B cell (primary cell): ENCODE measurements around the gene TET2. TPM values are rescaled to one million over a fixed set of nuclear protein-coding genes. Genes with fewer than 3 reads are reported as not detected.

Experiments
- ATAC-seq: fragments of 200-7000 bp; cut with Tn5 transposase; one replicate; pipeline ENCODE4 v1.10.0; 2021; ENCODE audit warnings: low read depth, mild to moderate bottlenecking, moderate number of reproducible peaks, moderate library complexity
- CTCF ChIA-PET: fragments of 350-600 bp; sonication (Branson Sonifier 250); formaldehyde crosslinking; loops from one replicate; lab custom pipeline; 2021; ENCODE audit warnings: antibody characterized with exemption, inconsistent platforms; lab: Charles Lee
- POLR2A ChIA-PET: fragments of 350-600 bp; sonication (Branson Sonifier 250); formaldehyde crosslinking; loops from one replicate; lab custom pipeline; 2021; ENCODE audit warnings: antibody characterized with exemption; lab: Charles Lee
- DNase-seq: peaks from one replicate; pipeline ENCODE4 v3.0.0; 2013
- H2AFZ ChIP-seq: 2 replicates; pipeline ENCODE4 v1.6.1; 2012; ENCODE audit warnings: mild to moderate bottlenecking, low read depth, low read length; ENCODE audit not compliant: insufficient read depth, poor library complexity, severe bottlenecking
- H3K27ac ChIP-seq, 2 donors: 1 replicate in 1 of 2; 2 replicates in 1 of 2; pipeline ENCODE4 v1.5.1; 2012 to 2013; ENCODE audit warnings: low read length in 2 of 2, mild to moderate bottlenecking in 2 of 2, moderate library complexity in 1 of 2
- H3K27me3 ChIP-seq, 4 experiments: fragments of 200-600 bp in 1 of 4; sonication (generic) in 1 of 4; replicated peaks in 1 of 4; 1 replicate in 2 of 4; 2 replicates in 2 of 4; pipeline versions ENCODE4 v1.6.1 to v1.7.0; 2013 to 2016; ENCODE audit warnings: low read length in 3 of 4, mild to moderate bottlenecking in 2 of 4, mixed read lengths in 1 of 4, moderate library complexity in 1 of 4; ENCODE audit not compliant: insufficient read depth in 4 of 4, control insufficient read depth in 3 of 4; ENCODE audit errors: control extremely low read depth in 1 of 4
- H3K36me3 ChIP-seq, 2 experiments: replicated peaks in 1 of 2; 1 replicate in 1 of 2; 2 replicates in 1 of 2; pipeline versions ENCODE4 v1.6.1 to v1.7.1; 2013; ENCODE audit warnings: low read length in 1 of 2; ENCODE audit not compliant: insufficient read depth in 2 of 2, control insufficient read depth in 1 of 2; ENCODE audit errors: control extremely low read depth in 1 of 2, extremely low read depth in 1 of 2
- H3K4me1 ChIP-seq, 2 donors: fragments of 200-600 bp in 1 of 2; sonication (generic) in 1 of 2; 1 replicate in 1 of 2; 2 replicates in 1 of 2; pipeline versions ENCODE4 v1.5.1 to v1.6.1; 2013 to 2017; ENCODE audit warnings: low read length in 2 of 2; ENCODE audit not compliant: control insufficient read depth in 2 of 2, insufficient read depth in 2 of 2
- H3K4me2 ChIP-seq: replicated peaks from 2 replicates; pipeline ENCODE3; 2012; ENCODE audit warnings: mild to moderate bottlenecking, low read depth, low read length; ENCODE audit not compliant: poor library complexity, severe bottlenecking
- H3K4me3 ChIP-seq, 5 experiments: fragments of 200-600 bp in 1 of 5; sonication (generic) in 1 of 5; 1 replicate in 3 of 5; 2 replicates in 2 of 5; pipeline versions ENCODE4 v1.5.1 to v1.7.0; 2011 to 2016; ENCODE audit warnings: low read length in 4 of 5, mild to moderate bottlenecking in 4 of 5, low read depth in 2 of 5, control low read depth in 1 of 5, moderate library complexity in 1 of 5; ENCODE audit not compliant: insufficient read depth in 1 of 5; ENCODE audit errors: control extremely low read depth in 1 of 5, extremely low read depth in 1 of 5
- H3K79me2 ChIP-seq: fragments of 200-600 bp; sonication (generic); one replicate; pipeline ENCODE4 v1.6.0; 2016; ENCODE audit warnings: low read length; ENCODE audit not compliant: control insufficient read depth, insufficient read depth
- H3K9ac ChIP-seq: fragments of 200-600 bp; sonication (generic); 2 replicates; pipeline ENCODE4 v1.6.1; 2017; ENCODE audit warnings: mild to moderate bottlenecking, low read length, moderate library complexity
- H3K9me3 ChIP-seq, 3 donors: one replicate each; pipeline versions ENCODE4 v1.6.1 to v1.7.1; 2013; ENCODE audit warnings: low read length in 2 of 3; ENCODE audit not compliant: control insufficient read depth in 2 of 3, insufficient read depth in 1 of 3; ENCODE audit errors: control extremely low read depth in 1 of 3
- H4K20me1 ChIP-seq: 2 replicates; pipeline ENCODE4 v1.6.0; 2012; ENCODE audit warnings: mild to moderate bottlenecking, low read length; ENCODE audit not compliant: insufficient read depth, control insufficient read depth, poor library complexity, severe bottlenecking
- H3K27ac Mint-ChIP-seq: one replicate; pipeline ENCODE4 v1.8.0; 2021; ENCODE audit warnings: mixed read lengths
- H3K27me3 Mint-ChIP-seq: one replicate; pipeline ENCODE4 v1.8.0; 2021; ENCODE audit warnings: mixed read lengths
- H3K4me1 Mint-ChIP-seq: one replicate; pipeline ENCODE4 v1.8.0; 2021; ENCODE audit warnings: mixed read lengths
- H3K4me3 Mint-ChIP-seq: one replicate; pipeline ENCODE4 v1.8.0; 2021; ENCODE audit warnings: mixed read lengths
- H3K9me3 Mint-ChIP-seq: one replicate; pipeline ENCODE4 v1.8.0; 2022; ENCODE audit warnings: mixed read lengths; ENCODE audit not compliant: insufficient read depth
- CTCF ChIP-seq: fragments of 200-600 bp; IDR thresholded peaks from one replicate; pipeline ENCODE4 v1.8.0; 2022; ENCODE audit warnings: antibody characterized with exemption, mild to moderate bottlenecking
- EZH2 ChIP-seq: IDR thresholded peaks from 2 replicates; pipeline ENCODE4 v1.6.1; 2012; ENCODE audit warnings: borderline replicate concordance, low read depth, mild to moderate bottlenecking, moderate library complexity, low read length; ENCODE audit not compliant: insufficient read depth, poor library complexity, severe bottlenecking
- WGBS: methylation state at CpG from one replicate; pipeline ENCODE4 v1.1.5; 2013; ENCODE audit warnings: missing lambda C conversion rate; ENCODE audit not compliant: insufficient coverage; 5-methylcytosine and 5-hydroxymethylcytosine counted together
- intact Hi-C: fragments of 100-400 bp; cut with micrococcal nuclease; formaldehyde crosslinking; loops from one replicate; pipeline ENCODE4 v1.10.0; 2022
- polyA plus RNA-seq: library from polyadenylated mRNA; depleted of rRNA; stranded (reverse); fragments of >200 nt; gene quantifications from 2 replicates; pipeline ENCODE4 v1.2.3, GENCODE V29; 2012
- total RNA-seq, 2 donors: library from RNA; stranded (reverse); fragments of 120-200 nt in 1 of 2; gene quantifications; 1 replicate in 1 of 2; 2 replicates in 1 of 2; pipeline versions ENCODE4 v1.2.3 to v1.2.4, GENCODE V29; 2013 to 2022

TET2 gene
- total and polyA plus RNA-seq, 2 donors (not counting 1 experiment from before 2014, with no cell fraction given) = 7.1 to 56.8 TPM

- Histone ChIP-seq H3K4me3 (no peak overlapping the region), H3K36me3 (peaks cover 0 to 9% of the 10 kb centered on the region in 2 experiments), H3K27ac (no peak overlapping the region), H3K27me3 (no peaks in the 10 kb centered on the region), H3K79me2 (peaks cover 21% of the 10 kb centered on the region), H3K9ac (no peak overlapping the region), H3K4me2 (no peak overlapping the region), H3K9me3 (no peaks in the 10 kb centered on the region), H4K20me1 (peaks cover 5% of the 10 kb centered on the region), H2AFZ (no peak overlapping the region), H3K4me1 (peaks cover 25 to 27% of the 10 kb centered on the region in 2 donors)
- H3K27me3 Mint-ChIP-seq = no peaks in the 10 kb centered on the region
- ATAC-seq = no peak
- no peaks in the 10 kb centered on the region for H3K9me3 Mint-ChIP-seq
- TF ChIP-seq CTCF = no peak
- no peak for TF ChIP-seq EZH2
- no peak overlapping the region for H3K27ac Mint-ChIP-seq
- no peak overlapping the region for H3K4me3 Mint-ChIP-seq
- POLR2A ChIA-PET = no interaction called here
- CTCF ChIA-PET = interaction anchor here (1.4 kb wide), 1 partner anchor 522 kb away, joined by 3 read pairs; no protein-coding TSS in a partner anchor
- H3K4me1 Mint-ChIP-seq = peaks cover 58% of the 10 kb centered on the region
- no CpG with 5 or more reads among the region's 3 CpGs for WGBS
- intact Hi-C loops = no loop called here
- no peak for DNase-seq
Measured at GRCh38 chr4:105193536-105193935, 46.9 kb downstream of the TET2 start.

- no peak for DNase-seq
- intact Hi-C loops = loop anchor here (5.0 kb wide), 1 partner anchor 32 kb away; no protein-coding TSS in a partner anchor
- no peaks in the 10 kb centered on the region for H3K27me3 ChIP-seq
- H2AFZ ChIP-seq = no peak overlapping the region
- TF ChIP-seq CTCF (no peak), EZH2 (no peak)
- Mint-ChIP-seq H3K27ac (no peak overlapping the region), H3K4me3 (no peak overlapping the region), H3K27me3 (no peaks in the 10 kb centered on the region), H3K9me3 (no peaks in the 10 kb centered on the region), H3K4me1 (peaks cover 58% of the 10 kb centered on the region)
- H4K20me1 ChIP-seq = peaks cover 5% of the 10 kb centered on the region
- no peak overlapping the region for H3K9ac ChIP-seq
- ChIA-PET CTCF (interaction anchor here (1.4 kb wide), 1 partner anchor 521 kb away, joined by 3 read pairs; no protein-coding TSS in a partner anchor), POLR2A (no interaction called here)
- H3K4me1 ChIP-seq = peaks cover 25 to 27% of the 10 kb centered on the region in 2 donors
- H3K79me2 ChIP-seq = peaks cover 31% of the 10 kb centered on the region
- H3K9me3 ChIP-seq = no peaks in the 10 kb centered on the region
- no peak overlapping the region for H3K4me3 ChIP-seq
- no peak overlapping the region for H3K27ac ChIP-seq
- no peak for ATAC-seq
- peaks cover 0 to 9% of the 10 kb centered on the region in 2 experiments for H3K36me3 ChIP-seq
- no peak overlapping the region for H3K4me2 ChIP-seq
Measured at GRCh38 chr4:105194328-105195231, 47.9 kb downstream of the TET2 start.
